Daoy (cell line): Measurements from ENCODE around the gene ZNF831. TPM values are rescaled to one million over a fixed set of nuclear protein-coding genes. Genes with fewer than 3 reads are reported as not detected.

Experiments
- DNase-seq: peaks from one replicate; pipeline ENCODE4 v3.0.0-alpha.2; 2015; ENCODE audit warnings: low read depth
- total RNA-seq: library from RNA; depleted of rRNA; stranded (reverse); fragments of >200 nt; shearing (Covaris generic); gene quantifications from 2 replicates; pipeline ENCODE4 v1.2.3, GENCODE V29; 2014; rRNA removed

Gene ZNF831
- total RNA-seq: not detected in 2 replicates

GRCh38 chr20:59163631-59164530 is at the start of gene ZNF831:
TSS of gene ZNF831 (plus strand) at chr20:59163821. CDS start at chr20:59191020, 27,199 bp downstream.
- DNase-seq: no peak

- DNase-seq: no peak
These were observed 46.1 kb upstream of the ZNF831 start for GRCh38 chr20:59117526-59117925.

GRCh38 chr20:59118855-59119254 is 44.8 kb upstream of the ZNF831 start:
- DNase-seq: no peak

GRCh38 chr20:59120491-59120890 is 43.1 kb upstream of the ZNF831 start:
- no peak for DNase-seq

GRCh38 chr20:59120919-59121318 is 42.7 kb upstream of the ZNF831 start:
- DNase-seq: no peak

GRCh38 chr20:59121714-59122565 is 41.7 kb upstream of the ZNF831 start:
- no peak for DNase-seq

GRCh38 chr20:59122566-59122919 is 41.1 kb upstream of the ZNF831 start:
- DNase-seq: no peak

GRCh38 chr20:59123011-59123677 is 40.5 kb upstream of the ZNF831 start:
- no peak for DNase-seq

GRCh38 chr20:59123678-59124255 is 39.9 kb upstream of the ZNF831 start:
- DNase-seq: no peak

- no peak for DNase-seq
These were observed 39.2 kb upstream of the ZNF831 start for GRCh38 chr20:59124296-59125029.

GRCh38 chr20:59125332-59125731 is 38.3 kb upstream of the ZNF831 start:
- DNase-seq: no peak

- DNase-seq: no peak
These were observed 37.8 kb upstream of the ZNF831 start for GRCh38 chr20:59125836-59126235.

GRCh38 chr20:59127839-59128238 is 35.8 kb upstream of the ZNF831 start:
- no peak for DNase-seq

- DNase-seq: no peak
These were observed 31.9 kb upstream of the ZNF831 start for GRCh38 chr20:59131551-59132285.

GRCh38 chr20:59134182-59134581 is 29.4 kb upstream of the ZNF831 start:
- DNase-seq: no peak

- DNase-seq: no peak
These were observed 28.5 kb upstream of the ZNF831 start for GRCh38 chr20:59135093-59135492.

GRCh38 chr20:59136027-59136426 is 27.6 kb upstream of the ZNF831 start:
- DNase-seq: no peak

GRCh38 chr20:59137532-59137931 is 26.1 kb upstream of the ZNF831 start:
- no peak for DNase-seq

GRCh38 chr20:59138114-59138748 is 25.4 kb upstream of the ZNF831 start:
- no peak for DNase-seq

GRCh38 chr20:59139998-59140397 is 23.6 kb upstream of the ZNF831 start:
- no peak for DNase-seq
